Nephron progenitor cell (in vitro differentiated cells): ENCODE results near the gene JPT2.

Experiments
- DNase-seq: peaks from one replicate; pipeline ENCODE4 v3.0.0; 2021
- H3K27ac Mint-ChIP-seq: 2 replicates; pipeline ENCODE4 v1.8.0; 2021; ENCODE audit warnings: mild to moderate bottlenecking, moderate library complexity, mixed read lengths
- H3K27me3 Mint-ChIP-seq: 2 replicates; pipeline ENCODE4 v1.8.0; 2021; ENCODE audit warnings: mild to moderate bottlenecking, low read depth, mixed read lengths; ENCODE audit not compliant: poor library complexity
- H3K36me3 Mint-ChIP-seq: 2 replicates; pipeline ENCODE4 v1.8.0; 2021; ENCODE audit warnings: low read depth, mixed read lengths
- H3K4me1 Mint-ChIP-seq: 2 replicates; pipeline ENCODE4 v1.8.0; 2021; ENCODE audit warnings: mixed read lengths
- H3K4me3 Mint-ChIP-seq: 2 replicates; pipeline ENCODE4 v1.8.0; 2021; ENCODE audit warnings: mild to moderate bottlenecking, moderate library complexity, mixed read lengths
- H3K9me3 Mint-ChIP-seq: 2 replicates; pipeline ENCODE4 v1.8.0; 2021; ENCODE audit warnings: mild to moderate bottlenecking, moderate library complexity, mixed read lengths
- TF ChIP-seq, protein P1 (sequence below): fragments of 200-600 bp; sonication (generic); IDR thresholded peaks from 2 replicates; pipeline ENCODE4 v1.5.0; 2021; ENCODE audit warnings: antibody characterized with exemption

JPT2 gene

GRCh38 chr16:1678500-1679098 is 520 bp downstream of the JPT2 start:
- Mint-ChIP-seq H3K36me3 (peaks cover 44% of the 10 kb centered on the region), H3K27ac (no peak overlapping the region), H3K27me3 (no peaks in the 10 kb centered on the region), H3K9me3 (no peaks in the 10 kb centered on the region), H3K4me1 (peaks cover 45% of the 10 kb centered on the region), H3K4me3 (peak overlapping the region; percentile 87)
- TF ChIP-seq, protein P1, sequence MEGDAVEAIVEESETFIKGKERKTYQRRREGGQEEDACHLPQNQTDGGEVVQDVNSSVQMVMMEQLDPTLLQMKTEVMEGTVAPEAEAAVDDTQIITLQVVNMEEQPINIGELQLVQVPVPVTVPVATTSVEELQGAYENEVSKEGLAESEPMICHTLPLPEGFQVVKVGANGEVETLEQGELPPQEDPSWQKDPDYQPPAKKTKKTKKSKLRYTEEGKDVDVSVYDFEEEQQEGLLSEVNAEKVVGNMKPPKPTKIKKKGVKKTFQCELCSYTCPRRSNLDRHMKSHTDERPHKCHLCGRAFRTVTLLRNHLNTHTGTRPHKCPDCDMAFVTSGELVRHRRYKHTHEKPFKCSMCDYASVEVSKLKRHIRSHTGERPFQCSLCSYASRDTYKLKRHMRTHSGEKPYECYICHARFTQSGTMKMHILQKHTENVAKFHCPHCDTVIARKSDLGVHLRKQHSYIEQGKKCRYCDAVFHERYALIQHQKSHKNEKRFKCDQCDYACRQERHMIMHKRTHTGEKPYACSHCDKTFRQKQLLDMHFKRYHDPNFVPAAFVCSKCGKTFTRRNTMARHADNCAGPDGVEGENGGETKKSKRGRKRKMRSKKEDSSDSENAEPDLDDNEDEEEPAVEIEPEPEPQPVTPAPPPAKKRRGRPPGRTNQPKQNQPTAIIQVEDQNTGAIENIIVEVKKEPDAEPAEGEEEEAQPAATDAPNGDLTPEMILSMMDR = no peak
- no peak for DNase-seq

DNA sequence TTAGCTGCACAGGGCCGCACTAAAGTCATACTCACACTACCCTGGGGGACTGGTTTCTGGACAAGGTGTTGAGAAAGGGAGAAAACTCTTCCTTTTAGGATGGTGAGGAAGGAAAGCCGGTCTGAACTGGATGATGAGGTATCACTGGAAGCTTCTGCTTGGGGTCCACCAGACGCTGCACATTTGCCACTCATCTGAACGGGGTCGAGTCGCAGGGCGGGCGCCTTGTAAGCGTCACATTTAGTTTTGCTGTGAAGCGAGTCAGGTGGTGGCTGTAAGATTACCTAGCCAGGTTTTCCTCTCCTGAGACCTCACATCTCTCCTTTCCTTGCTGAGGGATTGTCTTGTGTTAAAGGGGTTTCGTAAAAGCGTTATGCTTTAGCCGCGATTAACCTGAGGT is 2.3 kb downstream of the JPT2 start:
- no peaks in the 10 kb centered on the region for H3K9me3 Mint-ChIP-seq
- peaks cover 45% of the 10 kb centered on the region for H3K4me1 Mint-ChIP-seq
- peak overlapping the region; percentile 93 for H3K27ac Mint-ChIP-seq
- H3K27me3 Mint-ChIP-seq = no peaks in the 10 kb centered on the region
- H3K36me3 Mint-ChIP-seq = peaks cover 35% of the 10 kb centered on the region
- DNase-seq = no peak
- TF ChIP-seq, protein P1 = no peak
- peak overlapping the region; percentile 72 for H3K4me3 Mint-ChIP-seq

DNA sequence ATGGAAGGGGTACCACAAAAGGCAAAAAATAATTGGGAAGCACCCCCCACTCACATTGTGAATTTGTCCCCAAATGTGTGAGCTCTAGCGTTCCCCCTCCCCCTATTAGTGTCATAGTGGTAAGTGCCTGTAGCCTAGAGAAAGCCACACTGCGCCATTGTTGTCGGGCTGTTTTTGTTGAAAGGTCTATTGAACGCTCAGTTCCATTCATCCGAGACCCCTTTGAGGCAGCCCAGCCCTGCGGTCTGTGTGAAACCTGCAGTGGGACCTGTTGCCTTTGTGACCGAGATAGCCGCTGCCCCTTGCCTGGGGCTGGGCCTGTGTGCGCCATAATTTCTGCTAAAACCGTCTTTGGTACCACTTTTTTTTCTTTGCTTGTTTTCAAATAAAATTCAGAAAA is 3.0 kb downstream of the JPT2 start:
- Mint-ChIP-seq H3K4me3 (peak overlapping the region; percentile 72), H3K27ac (no peak overlapping the region), H3K9me3 (no peaks in the 10 kb centered on the region), H3K36me3 (peaks cover 40% of the 10 kb centered on the region), H3K27me3 (no peaks in the 10 kb centered on the region), H3K4me1 (peaks cover 45% of the 10 kb centered on the region)
- TF ChIP-seq, protein P1 = no peak
- no peak for DNase-seq

DNA sequence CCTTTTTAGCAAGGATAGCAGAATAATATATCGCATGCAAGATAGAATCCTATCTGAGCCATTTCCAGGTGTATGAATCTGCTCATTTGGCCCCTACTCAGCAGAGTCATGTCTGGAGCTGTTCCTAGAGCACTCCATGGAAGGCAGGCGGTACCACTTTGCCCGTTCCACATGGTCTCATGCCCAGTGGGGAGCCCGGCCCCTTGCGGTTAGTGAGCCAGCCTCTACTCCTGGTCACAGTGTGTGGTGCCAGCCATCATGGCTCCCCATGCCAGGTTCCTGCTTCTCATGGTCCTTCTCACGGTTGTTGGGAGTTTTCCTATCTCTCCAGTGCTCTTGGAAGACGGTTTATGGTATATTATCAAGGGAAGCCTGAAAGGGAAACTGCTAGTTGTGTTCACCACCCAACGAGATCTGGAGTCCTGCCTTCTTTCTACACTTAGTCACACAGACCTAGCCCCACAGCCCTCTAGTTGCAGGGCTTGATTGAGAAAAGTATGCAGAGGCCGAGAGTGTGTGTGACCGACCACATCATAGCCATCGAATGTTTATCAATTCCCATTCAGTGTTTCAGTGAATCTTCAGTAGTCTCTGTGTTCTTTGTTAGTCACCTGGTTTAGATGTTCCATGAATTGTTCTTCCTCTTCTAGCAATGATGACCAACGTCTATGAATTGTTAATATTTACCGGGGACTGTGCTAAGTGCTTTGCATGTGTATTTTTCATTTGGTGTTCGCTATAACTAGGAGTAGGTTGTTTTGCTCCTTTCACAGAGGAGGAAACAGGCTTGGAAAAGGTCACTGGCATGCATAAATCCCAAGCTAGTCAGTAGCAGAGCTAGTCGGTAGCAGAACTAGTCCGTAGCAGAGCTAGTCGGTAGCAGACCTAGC is 9.6 kb downstream of the JPT2 start:
- Mint-ChIP-seq H3K4me1 (no peaks in the 10 kb centered on the region), H3K36me3 (peaks cover 77% of the 10 kb centered on the region), H3K27ac (peak overlapping the region; percentile 63), H3K27me3 (no peaks in the 10 kb centered on the region), H3K9me3 (no peaks in the 10 kb centered on the region), H3K4me3 (no peak overlapping the region)
- DNase-seq = no peak
- TF ChIP-seq, protein P1 = no peak

DNA sequence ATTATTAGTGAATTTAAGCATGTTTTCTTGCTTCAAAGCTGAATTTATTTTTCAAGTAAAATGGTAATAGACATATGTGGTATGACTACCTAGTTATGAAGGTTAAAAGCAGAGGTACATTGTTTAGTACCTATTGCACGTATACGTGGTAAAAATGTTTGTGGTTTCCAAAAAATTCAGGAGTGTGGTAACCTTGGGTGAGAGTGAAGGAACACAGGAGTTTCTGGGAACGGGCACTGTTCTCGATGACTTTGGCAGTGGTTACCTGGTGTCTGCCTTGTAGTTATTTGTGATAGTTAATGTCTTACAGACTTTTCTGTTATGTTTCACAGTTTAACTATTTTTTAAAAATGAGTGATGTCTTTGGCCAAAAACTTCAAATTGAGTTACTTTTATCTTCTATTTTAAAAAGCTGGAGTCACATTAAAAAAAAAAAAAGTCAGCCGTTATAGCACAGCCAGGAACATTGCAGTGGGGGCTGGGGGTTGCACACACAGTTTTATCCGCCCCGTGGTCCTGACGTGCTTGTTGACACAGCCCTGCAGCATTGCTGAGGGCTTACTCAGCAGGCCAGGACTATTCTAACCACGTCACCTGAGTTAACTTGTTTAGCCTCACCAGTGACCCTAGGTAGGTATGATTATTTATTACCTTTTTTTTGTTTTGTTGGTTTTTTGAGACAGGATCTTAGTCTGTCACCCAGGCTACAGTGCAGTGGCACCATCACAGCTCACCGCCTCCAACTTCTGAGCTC is 10.9 kb downstream of the JPT2 start:
- H3K27me3 Mint-ChIP-seq = no peaks in the 10 kb centered on the region
- no peaks in the 10 kb centered on the region for H3K9me3 Mint-ChIP-seq
- peaks cover 82% of the 10 kb centered on the region for H3K36me3 Mint-ChIP-seq
- TF ChIP-seq, protein P1 = no peak
- no peak overlapping the region for H3K4me3 Mint-ChIP-seq
- DNase-seq = no peak
- H3K27ac Mint-ChIP-seq = no peak overlapping the region
- no peaks in the 10 kb centered on the region for H3K4me1 Mint-ChIP-seq
